Loucy (cell line): ENCODE data around the gene PIBF1.

Experiments used
- H2AFZ ChIP-seq: fragments of 200-600 bp; sonication (generic); 2 replicates; pipeline ENCODE4 v1.6.0; 2016; ENCODE audit warnings: antibody characterized with exemption, mild to moderate bottlenecking, low read length, moderate library complexity
- H3F3A ChIP-seq: fragments of 200-600 bp; 2 replicates; pipeline ENCODE4 v1.6.0; 2016; ENCODE audit warnings: antibody characterized with exemption, low read depth, mild to moderate bottlenecking
- H3K27me3 ChIP-seq: fragments of 200-600 bp; sonication (generic); 2 replicates; pipeline ENCODE4 v1.6.1; 2014; ENCODE audit warnings: low read length, mild to moderate bottlenecking; ENCODE audit not compliant: insufficient read depth, poor library complexity, severe bottlenecking
- H3K36me3 ChIP-seq: fragments of 200-600 bp; sonication (generic); 2 replicates; pipeline ENCODE4 v1.6.1; 2016; ENCODE audit warnings: low read length; ENCODE audit not compliant: insufficient read depth
- H3K4me1 ChIP-seq: fragments of 200-600 bp; sonication (generic); 2 replicates; pipeline ENCODE4 v1.5.1; 2014; ENCODE audit warnings: low read length, mild to moderate bottlenecking; ENCODE audit not compliant: insufficient read depth, poor library complexity, severe bottlenecking
- H3K4me2 ChIP-seq: fragments of 200-600 bp; sonication (generic); 2 replicates; pipeline ENCODE4 v1.6.0; 2014; ENCODE audit warnings: antibody characterized with exemption, low read length, low read depth, mild to moderate bottlenecking; ENCODE audit not compliant: poor library complexity, severe bottlenecking
- H3K4me3 ChIP-seq: fragments of 200-600 bp; sonication (generic); 2 replicates; pipeline ENCODE4 v1.5.1; 2014; ENCODE audit warnings: low read length, mild to moderate bottlenecking, mixed read lengths; ENCODE audit not compliant: poor library complexity, severe bottlenecking
- H3K79me2 ChIP-seq: fragments of 200-600 bp; sonication (generic); 2 replicates; pipeline ENCODE4 v1.6.1; 2014; ENCODE audit warnings: low read length; ENCODE audit not compliant: insufficient read depth
- H3K9ac ChIP-seq: fragments of 200-600 bp; sonication (generic); 2 replicates; pipeline ENCODE4 v1.6.0; 2014; ENCODE audit warnings: mild to moderate bottlenecking, low read depth, low read length, moderate library complexity; ENCODE audit not compliant: poor library complexity, severe bottlenecking
- H3K9me2 ChIP-seq: fragments of 200-600 bp; sonication (generic); replicated peaks from 2 replicates; pipeline ENCODE4 v1.6.1; 2016; ENCODE audit warnings: low read depth, low read length, mixed read lengths
- H3K9me3 ChIP-seq: fragments of 200-600 bp; sonication (generic); 2 replicates; pipeline ENCODE4 v1.6.1; 2014; ENCODE audit warnings: mild to moderate bottlenecking, antibody characterized with exemption, low read length, low read depth; ENCODE audit not compliant: insufficient read depth
- H4K20me1 ChIP-seq: fragments of 200-600 bp; sonication (generic); 2 replicates; pipeline ENCODE4 v1.6.0; 2014; ENCODE audit warnings: antibody characterized with exemption, low read length, mild to moderate bottlenecking; ENCODE audit not compliant: insufficient read depth, poor library complexity, severe bottlenecking
- EZH2phosphoT487 ChIP-seq: fragments of 200-600 bp; IDR thresholded peaks from 2 replicates; pipeline ENCODE4 v1.6.1; 2018; ENCODE audit warnings: antibody characterized with exemption, mild to moderate bottlenecking, moderate library complexity, borderline replicate concordance
- TF ChIP-seq, protein P1 (sequence below): fragments of 200-600 bp; sonication (generic); conservative IDR thresholded peaks from 2 replicates; pipeline ENCODE4 v1.5.1; 2014; ENCODE audit warnings: mild to moderate bottlenecking, antibody characterized with exemption, low read length

Gene PIBF1

DNA sequence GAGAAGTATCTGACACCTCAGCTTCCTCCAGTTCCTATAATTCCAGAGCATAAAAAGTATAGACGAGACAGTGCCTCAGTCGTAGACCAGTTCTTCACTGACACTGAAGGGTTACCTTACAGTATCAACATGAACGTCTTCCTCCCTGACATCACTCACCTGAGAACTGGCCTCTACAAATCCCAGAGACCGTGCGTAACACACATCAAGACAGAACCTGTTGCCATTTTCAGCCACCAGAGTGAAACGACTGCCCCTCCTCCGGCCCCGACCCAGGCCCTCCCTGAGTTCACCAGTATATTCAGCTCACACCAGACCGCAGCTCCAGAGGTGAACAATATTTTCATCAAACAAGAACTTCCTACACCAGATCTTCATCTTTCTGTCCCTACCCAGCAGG lies 279.9 kb downstream of the PIBF1 start:
- TF ChIP-seq EZH2phosphoT487, result no peak
- TF ChIP-seq, protein P1, sequence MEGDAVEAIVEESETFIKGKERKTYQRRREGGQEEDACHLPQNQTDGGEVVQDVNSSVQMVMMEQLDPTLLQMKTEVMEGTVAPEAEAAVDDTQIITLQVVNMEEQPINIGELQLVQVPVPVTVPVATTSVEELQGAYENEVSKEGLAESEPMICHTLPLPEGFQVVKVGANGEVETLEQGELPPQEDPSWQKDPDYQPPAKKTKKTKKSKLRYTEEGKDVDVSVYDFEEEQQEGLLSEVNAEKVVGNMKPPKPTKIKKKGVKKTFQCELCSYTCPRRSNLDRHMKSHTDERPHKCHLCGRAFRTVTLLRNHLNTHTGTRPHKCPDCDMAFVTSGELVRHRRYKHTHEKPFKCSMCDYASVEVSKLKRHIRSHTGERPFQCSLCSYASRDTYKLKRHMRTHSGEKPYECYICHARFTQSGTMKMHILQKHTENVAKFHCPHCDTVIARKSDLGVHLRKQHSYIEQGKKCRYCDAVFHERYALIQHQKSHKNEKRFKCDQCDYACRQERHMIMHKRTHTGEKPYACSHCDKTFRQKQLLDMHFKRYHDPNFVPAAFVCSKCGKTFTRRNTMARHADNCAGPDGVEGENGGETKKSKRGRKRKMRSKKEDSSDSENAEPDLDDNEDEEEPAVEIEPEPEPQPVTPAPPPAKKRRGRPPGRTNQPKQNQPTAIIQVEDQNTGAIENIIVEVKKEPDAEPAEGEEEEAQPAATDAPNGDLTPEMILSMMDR, result no peak
- Histone ChIP-seq H3K79me2 (no peaks in the 10 kb centered on the region), H3F3A (no peaks in the 10 kb centered on the region), H3K9ac (no peak overlapping the region), H2AFZ (no peak overlapping the region), H3K36me3 (no peaks in the 10 kb centered on the region), H3K4me1 (no peaks in the 10 kb centered on the region), H3K27me3 (peaks cover 5% of the 10 kb centered on the region), H3K4me2 (no peak overlapping the region), H4K20me1 (no peaks in the 10 kb centered on the region), H3K4me3 (no peak overlapping the region), H3K9me3 (no peaks in the 10 kb centered on the region), H3K9me2 (no peaks in the 10 kb centered on the region)

DNA sequence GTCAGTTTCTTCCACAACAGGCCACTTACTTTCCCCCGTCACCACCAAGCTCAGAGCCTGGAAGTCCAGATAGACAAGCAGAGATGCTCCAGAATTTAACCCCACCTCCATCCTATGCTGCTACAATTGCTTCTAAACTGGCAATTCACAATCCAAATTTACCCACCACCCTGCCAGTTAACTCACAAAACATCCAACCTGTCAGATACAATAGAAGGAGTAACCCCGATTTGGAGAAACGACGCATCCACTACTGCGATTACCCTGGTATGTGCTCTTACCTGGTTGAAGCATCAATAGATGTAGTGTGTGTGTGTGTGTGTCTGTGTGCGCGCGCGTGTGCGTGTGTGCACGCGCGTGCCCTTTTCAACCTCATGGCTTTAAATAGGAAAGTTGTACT lies 280.5 kb downstream of the PIBF1 start:
- no peak for TF ChIP-seq EZH2phosphoT487
- TF ChIP-seq, protein P1, result no peak
- Histone ChIP-seq H3K9ac (no peak overlapping the region), H3K4me2 (no peak overlapping the region), H3K4me1 (no peaks in the 10 kb centered on the region), H3K27me3 (peaks cover 5% of the 10 kb centered on the region), H3K9me3 (no peaks in the 10 kb centered on the region), H3K9me2 (no peaks in the 10 kb centered on the region), H3K36me3 (no peaks in the 10 kb centered on the region), H4K20me1 (no peaks in the 10 kb centered on the region), H3F3A (no peaks in the 10 kb centered on the region), H2AFZ (no peak overlapping the region), H3K79me2 (no peaks in the 10 kb centered on the region), H3K4me3 (no peak overlapping the region)

DNA sequence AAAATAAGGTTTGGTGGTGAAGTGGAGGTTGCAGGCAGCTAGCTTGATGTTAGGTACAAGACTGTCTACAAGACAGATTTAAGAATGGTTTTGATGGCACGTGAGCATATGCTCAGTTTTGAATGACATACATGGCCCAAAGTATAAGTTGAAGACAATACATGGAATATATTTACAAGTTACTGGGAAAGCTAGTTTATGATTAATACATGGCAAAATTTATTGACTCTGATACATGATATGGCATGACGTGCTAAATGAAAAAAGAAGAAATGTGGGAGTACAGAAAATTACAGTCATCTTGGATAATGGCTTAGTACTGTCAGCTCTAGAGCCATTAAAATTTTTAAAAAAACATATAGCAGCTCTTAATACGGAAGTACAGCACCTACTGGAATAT lies 281.2 kb downstream of the PIBF1 start:
- Histone ChIP-seq H3K9me2 (no peaks in the 10 kb centered on the region), H4K20me1 (no peaks in the 10 kb centered on the region), H3K4me3 (no peak overlapping the region), H3K4me2 (no peak overlapping the region), H3K79me2 (no peaks in the 10 kb centered on the region), H2AFZ (no peak overlapping the region), H3K9ac (no peak overlapping the region), H3K9me3 (no peaks in the 10 kb centered on the region), H3F3A (no peaks in the 10 kb centered on the region), H3K27me3 (no peaks in the 10 kb centered on the region), H3K36me3 (no peaks in the 10 kb centered on the region), H3K4me1 (no peaks in the 10 kb centered on the region)
- TF ChIP-seq, protein P1, result no peak
- no peak for TF ChIP-seq EZH2phosphoT487
